Measurements from ENCODE around the gene NMBR.

The NMBR gene

GRCh38 chr6:142026471-142026870 is 120.5 kb downstream of the NMBR start:
- no peaks in the 10 kb centered on the region for H3K27me3 Mint-ChIP-seq
- ATAC-seq (ENCODE audit: low read depth), result no peak
- H3K4me1 Mint-ChIP-seq, result no peaks in the 10 kb centered on the region
- H3K4me3 Mint-ChIP-seq, result no peak overlapping the region
- H3K36me3 Mint-ChIP-seq, result no peaks in the 10 kb centered on the region
- H3K9me3 Mint-ChIP-seq, result peaks cover 6% of the 10 kb centered on the region
- no peak for DNase-seq (ENCODE audit: low spot score in 2 of 2)
- no peak overlapping the region for H3K27ac Mint-ChIP-seq

Measured in memory B cell (primary cell).